ENCODE data around the gene SCIN. TPM values are rescaled to one million over a fixed set of nuclear protein-coding genes. Genes with fewer than 3 reads are reported as not detected.
A peak's percentile ranks its signal among the peaks of the same experiment; 100 is the strongest.
"Not testable (repeated sequence)": the region's sequence is repeated elsewhere in the genome, so short reads cannot be mapped to it uniquely, and the experiment has no call there.

The SCIN gene
- polyA plus RNA-seq, 3 donors from 2014 or later, result not detected

GRCh38 chr7:12653110-12653509 is 82.6 kb downstream of the SCIN start:
- Mint-ChIP-seq H3K27me3 (ENCODE audit: low read depth in 3 of 3) (no peaks in the 10 kb centered on the region), H3K9me3 (no peaks in the 10 kb centered on the region), H3K4me3 (no peak overlapping the region), H3K4me1 (no peaks in the 10 kb centered on the region), H3K36me3 (no peaks in the 10 kb centered on the region), H3K27ac (no peak overlapping the region)
- no peak for DNase-seq

DNA sequence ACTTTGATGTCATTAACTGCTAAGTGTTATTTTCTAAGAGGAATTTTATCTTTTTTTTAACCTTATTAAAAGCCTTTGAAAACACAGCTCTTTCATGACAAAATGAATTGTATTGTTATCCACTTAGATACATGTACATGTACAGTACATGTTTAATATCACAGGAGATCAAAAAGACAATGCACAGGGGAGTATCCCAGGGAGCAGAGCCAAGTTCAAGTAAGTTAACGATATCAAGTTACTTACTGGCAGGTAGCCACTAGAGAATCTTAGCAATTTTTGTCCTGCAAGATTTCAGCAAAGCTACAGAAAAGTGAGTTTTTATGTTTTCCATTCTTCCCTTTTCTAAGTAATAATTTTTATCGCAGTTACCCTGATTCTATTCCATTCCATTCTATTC is 83.0 kb downstream of the SCIN start:
- Mint-ChIP-seq H3K27ac (no peak overlapping the region), H3K36me3 (no peaks in the 10 kb centered on the region), H3K27me3 (ENCODE audit: low read depth in 3 of 3) (no peaks in the 10 kb centered on the region), H3K4me3 (no peak overlapping the region), H3K9me3 (no peaks in the 10 kb centered on the region), H3K4me1 (no peaks in the 10 kb centered on the region)
- no peak for DNase-seq

DNA sequence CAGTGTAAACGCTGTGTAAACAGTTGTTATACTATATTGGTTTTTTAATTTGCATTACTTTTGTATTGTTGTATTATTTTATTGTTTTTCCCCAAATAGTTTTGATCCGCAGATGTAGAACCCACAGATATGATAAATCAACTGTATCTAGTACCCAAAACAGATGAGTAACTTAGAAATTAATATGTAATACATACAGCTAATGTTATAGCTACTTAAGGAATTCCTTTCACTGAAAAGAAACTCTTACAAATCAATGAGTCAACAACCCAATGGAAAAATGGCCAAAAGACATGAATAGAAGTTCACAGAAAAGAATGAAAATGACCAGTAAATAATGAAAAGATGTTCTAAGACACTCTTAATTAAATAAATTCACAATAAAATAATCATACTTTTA is 84.6 kb downstream of the SCIN start:
- no peak for DNase-seq
- H3K4me3 Mint-ChIP-seq, result no peak overlapping the region
- no peaks in the 10 kb centered on the region for H3K4me1 Mint-ChIP-seq
- no peaks in the 10 kb centered on the region for H3K27me3 Mint-ChIP-seq (ENCODE audit: low read depth in 3 of 3)
- H3K9me3 Mint-ChIP-seq, result no peaks in the 10 kb centered on the region
- no peaks in the 10 kb centered on the region for H3K36me3 Mint-ChIP-seq
- no peak overlapping the region for H3K27ac Mint-ChIP-seq

DNA sequence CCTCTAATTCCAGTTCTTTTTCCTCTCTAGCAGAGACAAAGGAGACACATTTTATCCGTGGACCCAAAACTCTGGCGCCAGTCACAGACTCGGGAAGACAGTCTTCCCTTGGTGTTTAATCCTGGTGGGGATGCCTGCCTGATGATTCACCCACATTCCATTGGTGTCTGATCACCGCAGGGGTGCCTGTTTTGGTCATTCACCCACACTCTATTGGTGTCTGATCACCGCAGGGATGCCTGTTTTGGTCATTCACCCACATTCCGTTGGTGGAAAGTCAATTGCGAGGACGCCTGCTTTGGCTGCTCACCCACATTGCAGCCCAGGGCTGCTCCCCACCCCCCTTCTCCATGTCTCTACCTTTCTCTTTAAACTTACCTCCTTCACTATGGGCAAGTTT is 89.9 kb downstream of the SCIN start:
- not testable (repeated sequence) for H3K9me3 Mint-ChIP-seq; H3K4me1 Mint-ChIP-seq; H3K27ac Mint-ChIP-seq; H3K36me3 Mint-ChIP-seq; H3K4me3 Mint-ChIP-seq; H3K27me3 Mint-ChIP-seq (ENCODE audit: low read depth in 3 of 3); DNase-seq

DNA sequence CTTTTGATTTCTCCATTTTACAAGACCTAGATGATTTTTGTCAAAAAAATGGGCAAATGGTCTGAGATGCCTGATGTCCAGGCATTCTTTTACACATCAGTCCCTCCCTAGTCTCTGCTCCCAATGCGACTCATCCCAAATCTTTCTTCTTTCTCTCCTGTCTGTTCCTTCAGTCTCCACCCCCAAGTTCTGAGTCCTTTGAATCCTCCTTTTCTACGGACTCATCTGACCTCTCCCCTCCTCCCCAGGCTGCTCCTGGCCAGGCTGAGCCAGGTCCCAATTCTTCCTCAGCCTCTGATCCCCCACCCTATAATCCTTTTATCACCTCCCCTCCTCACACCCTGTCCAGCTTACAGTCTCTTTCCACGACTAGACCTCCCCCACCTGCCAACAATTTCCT is 90.5 kb downstream of the SCIN start:
- not testable (repeated sequence) for H3K27ac Mint-ChIP-seq; H3K36me3 Mint-ChIP-seq; H3K4me3 Mint-ChIP-seq; DNase-seq; H3K27me3 Mint-ChIP-seq (ENCODE audit: low read depth in 3 of 3); H3K9me3 Mint-ChIP-seq; H3K4me1 Mint-ChIP-seq

DNA sequence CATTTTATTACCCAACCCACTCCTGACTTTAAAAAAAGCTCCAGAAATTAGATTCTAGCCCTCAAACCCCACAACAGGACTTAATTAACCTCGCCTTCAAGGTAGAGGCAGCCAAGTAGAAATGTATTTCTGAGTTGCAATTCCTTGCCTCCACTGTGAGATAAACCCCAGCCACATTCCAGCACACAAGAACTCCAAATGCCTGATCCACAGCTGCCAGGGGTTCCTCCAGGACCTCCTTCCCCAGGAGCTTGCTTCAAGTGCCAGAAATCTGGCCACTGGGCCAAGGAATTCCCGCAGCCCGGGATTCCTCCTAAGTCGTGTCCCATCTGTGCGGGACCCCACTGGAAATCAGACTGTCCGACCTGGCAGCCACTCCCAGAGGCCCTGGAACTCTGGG is 91.1 kb downstream of the SCIN start:
- H3K4me3 Mint-ChIP-seq, result no peak overlapping the region
- no peaks in the 10 kb centered on the region for H3K27me3 Mint-ChIP-seq (ENCODE audit: low read depth in 3 of 3)
- H3K36me3 Mint-ChIP-seq, result no peaks in the 10 kb centered on the region
- DNase-seq, result no peak
- H3K9me3 Mint-ChIP-seq, result no peaks in the 10 kb centered on the region
- H3K4me1 Mint-ChIP-seq, result no peaks in the 10 kb centered on the region
- H3K27ac Mint-ChIP-seq, result no peak overlapping the region

DNA sequence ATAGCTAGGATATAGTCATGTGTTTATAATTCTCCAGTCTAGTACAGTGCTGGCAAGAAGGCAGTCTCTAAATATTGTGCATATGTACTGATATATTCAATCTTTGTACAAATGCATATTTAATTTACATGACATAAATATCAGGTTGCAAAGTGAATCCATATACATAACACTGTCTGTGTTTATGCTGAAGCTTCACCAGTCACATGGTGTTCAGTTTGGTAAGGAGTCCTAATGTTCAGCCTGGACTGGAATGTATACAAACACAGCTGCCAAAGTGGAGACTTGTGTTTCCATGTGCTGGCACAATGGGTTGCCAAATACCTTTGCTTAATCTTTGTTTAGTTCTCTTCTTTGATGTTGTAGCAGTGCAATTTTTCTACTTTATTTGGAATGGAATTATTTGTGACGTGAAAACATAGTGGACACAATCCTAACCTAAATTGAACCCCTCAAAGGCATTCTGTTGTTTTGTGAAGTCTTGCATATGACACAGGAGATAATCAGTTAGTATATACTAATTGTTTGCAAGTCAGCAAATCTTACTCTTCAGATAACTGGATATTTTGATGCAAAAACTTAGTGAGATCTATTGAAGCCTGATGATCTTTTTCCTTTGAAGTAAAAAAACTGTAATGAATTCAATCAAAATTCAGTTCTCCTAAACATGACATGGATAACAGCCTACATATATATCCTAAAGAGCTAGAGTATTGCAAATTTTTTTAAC is 99.6 kb downstream of the SCIN start:
- Mint-ChIP-seq H3K36me3 (no peaks in the 10 kb centered on the region), H3K4me1 (peaks cover 5 to 7% of the 10 kb centered on the region in 2 donors), H3K4me3 (no peak overlapping the region), H3K9me3 (no peaks in the 10 kb centered on the region), H3K27me3 (ENCODE audit: low read depth in 3 of 3) (no peaks in the 10 kb centered on the region), H3K27ac (no peak overlapping the region)
- no peak for DNase-seq

DNA sequence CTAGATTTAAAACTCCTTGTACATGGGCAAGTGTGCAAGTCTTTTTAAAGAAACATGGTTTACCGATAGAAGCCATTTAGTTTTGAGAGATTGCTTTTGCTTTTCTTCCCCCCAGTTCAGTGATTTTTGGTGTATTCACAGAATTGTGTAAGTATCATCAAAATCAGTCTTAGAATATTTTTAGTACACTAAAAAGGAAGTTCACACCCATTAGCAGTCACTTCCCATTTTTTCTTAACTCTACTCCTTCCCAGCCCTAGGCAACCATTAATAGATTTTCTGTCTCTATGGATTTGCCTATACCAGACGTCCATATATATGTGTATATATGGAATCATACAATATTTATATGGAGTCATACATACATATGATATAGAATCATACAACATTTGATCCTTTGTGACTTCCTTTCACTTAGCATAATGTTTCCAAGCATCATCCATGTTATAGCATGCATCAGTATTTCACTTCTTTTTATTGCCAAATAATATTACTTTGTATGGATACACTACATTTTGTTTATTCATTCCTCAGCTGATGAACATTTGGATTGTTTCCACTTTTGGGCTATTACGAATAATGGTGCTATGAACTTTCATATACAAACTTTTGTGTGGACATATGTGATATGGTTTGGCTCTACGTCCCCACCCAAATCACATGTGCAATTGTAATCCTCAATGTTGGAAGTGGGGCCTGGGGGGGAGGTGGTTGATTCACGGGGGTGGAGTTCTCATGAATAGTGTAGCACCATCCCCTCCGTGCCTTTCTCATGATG is 100.4 kb downstream of the SCIN start:
- Mint-ChIP-seq H3K36me3 (no peaks in the 10 kb centered on the region), H3K9me3 (no peaks in the 10 kb centered on the region), H3K27ac (no peak overlapping the region), H3K4me3 (no peak overlapping the region), H3K27me3 (ENCODE audit: low read depth in 3 of 3) (peaks cover 0 to 3% (median 0%) of the 10 kb centered on the region in 3 donors), H3K4me1 (peaks cover 7 to 10% of the 10 kb centered on the region in 2 donors)
- DNase-seq, result no peak

DNA sequence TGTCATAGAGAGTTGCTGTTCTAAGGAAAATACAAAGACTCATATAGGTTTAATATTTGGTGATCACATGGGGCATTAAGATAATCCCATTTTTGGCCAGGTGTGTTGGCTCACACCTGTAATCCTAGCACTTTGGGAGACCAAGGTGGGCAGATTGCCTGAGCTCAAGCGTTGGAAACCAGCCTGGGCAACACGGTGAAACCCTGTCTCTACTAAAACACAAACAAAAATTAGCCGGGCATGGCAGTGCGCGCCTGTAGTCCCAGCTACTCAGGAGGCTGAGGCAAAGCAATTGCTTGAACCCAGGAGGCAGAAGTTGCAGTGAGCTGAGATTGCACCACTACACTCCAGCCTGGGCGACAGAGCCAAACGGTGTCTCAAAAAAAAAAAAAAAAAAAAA is 102.9 kb downstream of the SCIN start:
- H3K27me3 Mint-ChIP-seq (ENCODE audit: low read depth in 3 of 3); H3K27ac Mint-ChIP-seq; DNase-seq: not testable (repeated sequence)

DNA sequence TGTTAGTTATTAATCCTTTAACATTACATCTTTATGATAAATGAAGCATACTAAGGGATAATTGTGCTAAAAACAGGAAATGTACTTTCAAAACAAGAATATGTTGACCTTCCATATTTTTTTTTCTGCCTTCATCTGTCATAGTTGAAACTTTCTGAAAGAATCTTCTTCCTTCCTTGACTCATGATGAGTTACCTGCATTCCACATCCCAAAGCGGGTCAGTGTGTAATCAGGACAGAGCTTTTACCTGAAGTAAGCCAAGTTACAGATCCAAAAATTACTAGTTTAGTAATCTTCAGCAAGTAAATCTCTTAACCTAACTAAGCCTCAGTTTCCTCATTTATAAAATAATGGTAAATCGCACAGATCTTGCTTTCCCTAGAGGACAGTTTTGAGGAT is 103.5 kb downstream of the SCIN start:
- Mint-ChIP-seq H3K36me3 (no peaks in the 10 kb centered on the region), H3K4me3 (no peak overlapping the region), H3K27me3 (ENCODE audit: low read depth in 3 of 3) (peaks cover 0 to 3% (median 0%) of the 10 kb centered on the region in 3 donors), H3K9me3 (no peaks in the 10 kb centered on the region), H3K4me1 (peaks cover 7 to 10% of the 10 kb centered on the region in 2 donors), H3K27ac (no peak overlapping the region)
- DNase-seq, result no peak

More for the DNA sequence above, 102.9 kb downstream of the SCIN start:
- not testable (repeated sequence) for H3K4me1 Mint-ChIP-seq, H3K4me3 Mint-ChIP-seq, H3K36me3 Mint-ChIP-seq, H3K9me3 Mint-ChIP-seq

- H3K4me3 Mint-ChIP-seq, result peak overlapping the region in 1 of 5 donors; percentile 27
Observed at GRCh38 chr7:12674861-12675260, 104.3 kb downstream of the SCIN start.

GRCh38 chr7:12683678-12684585 is 113.4 kb downstream of the SCIN start:
- peak overlapping the region in 4 of 6 donors; percentile 38 to 98 (median 58) for H3K27ac Mint-ChIP-seq
- no peak overlapping the region for H3K4me3 Mint-ChIP-seq
- no peaks in the 10 kb centered on the region for H3K9me3 Mint-ChIP-seq
- peaks cover 22 to 27% of the 10 kb centered on the region in 2 donors for H3K4me1 Mint-ChIP-seq
- no peak for DNase-seq
- H3K36me3 Mint-ChIP-seq, result no peaks in the 10 kb centered on the region
- H3K27me3 Mint-ChIP-seq (ENCODE audit: low read depth in 3 of 3), result peaks cover 11 to 22% (median 19%) of the 10 kb centered on the region in 3 donors

More at GRCh38 chr7:12674861-12675260, 104.3 kb downstream of the SCIN start:
- no peaks in the 10 kb centered on the region for H3K9me3 Mint-ChIP-seq
- H3K27ac Mint-ChIP-seq, result peak overlapping the region in 4 of 6 donors; percentile 12 to 77 (median 53)
- peaks cover 7 to 10% of the 10 kb centered on the region in 2 donors for H3K4me1 Mint-ChIP-seq
- peak; percentile 38 to 64 (median 50) for DNase-seq
- peaks cover 0 to 3% (median 0%) of the 10 kb centered on the region in 3 donors for H3K27me3 Mint-ChIP-seq (ENCODE audit: low read depth in 3 of 3)
- no peaks in the 10 kb centered on the region for H3K36me3 Mint-ChIP-seq

GRCh38 chr7:12684733-12685132 is 114.2 kb downstream of the SCIN start:
- Mint-ChIP-seq H3K4me3 (no peak overlapping the region), H3K4me1 (peaks cover 22 to 27% of the 10 kb centered on the region in 2 donors), H3K36me3 (no peaks in the 10 kb centered on the region), H3K9me3 (no peaks in the 10 kb centered on the region), H3K27me3 (ENCODE audit: low read depth in 3 of 3) (peaks cover 11 to 22% (median 19%) of the 10 kb centered on the region in 3 donors), H3K27ac (peak overlapping the region in 5 of 6 donors; percentile 8 to 99 (median 97))
- DNase-seq, result no peak

Data from immature natural killer cell (primary cell).